Type B pancreatic cell (in vitro differentiated cells): ENCODE results near the gene CASTOR1. TPM values are rescaled to one million over a fixed set of nuclear protein-coding genes. Genes with fewer than 3 reads are reported as not detected.

Experiments
- DNase-seq: peaks from one replicate; pipeline ENCODE4 v3.0.0; 2021; ENCODE audit warnings: mixed read lengths; ENCODE audit not compliant: unreplicated experiment; ENCODE audit errors: extremely low spot score
- H3K27ac Mint-ChIP-seq: 2 replicates; pipeline ENCODE4 v1.8.0; 2021; ENCODE audit warnings: mild to moderate bottlenecking, mixed read lengths
- H3K27me3 Mint-ChIP-seq: 2 replicates; pipeline ENCODE4 v1.8.0; 2021; ENCODE audit warnings: mixed read lengths
- H3K36me3 Mint-ChIP-seq: 2 replicates; pipeline ENCODE4 v1.8.0; 2021; ENCODE audit warnings: mixed read lengths
- H3K4me1 Mint-ChIP-seq: one replicate; pipeline ENCODE4 v1.8.0; 2021; ENCODE audit warnings: mixed read lengths; ENCODE audit not compliant: unreplicated experiment
- H3K4me3 Mint-ChIP-seq: 2 replicates; pipeline ENCODE4 v1.8.0; 2021; ENCODE audit warnings: mild to moderate bottlenecking, mixed read lengths
- H3K9me3 Mint-ChIP-seq: 2 replicates; pipeline ENCODE4 v1.8.0; 2021; ENCODE audit warnings: mixed read lengths
- CTCF ChIP-seq: fragments of 200-600 bp; sonication (generic); conservative IDR thresholded peaks from 2 replicates; pipeline ENCODE4 v1.5.0; 2021; ENCODE audit warnings: antibody characterized with exemption, mild to moderate bottlenecking
- total RNA-seq: library from RNA; stranded (reverse); gene quantifications from 2 replicates; pipeline ENCODE4 v1.2.1, GENCODE V29; 2021; ENCODE audit warnings: low replicate concordance

CASTOR1 gene
- total RNA-seq, 1 donor from 2014 or later: 11.4 TPM

- no peak for TF ChIP-seq CTCF
- no peaks in the 10 kb centered on the region for H3K9me3 Mint-ChIP-seq
- H3K27ac Mint-ChIP-seq: no peak within 1 kb of the TSS
- H3K4me1 Mint-ChIP-seq: peaks cover 7% of the 10 kb centered on the region
- no peak within 1 kb of the TSS for H3K4me3 Mint-ChIP-seq
- DNase-seq: no peak
- peaks cover 5% of the 10 kb centered on the region for H3K27me3 Mint-ChIP-seq
- H3K36me3 Mint-ChIP-seq: no peaks in the 10 kb centered on the region
These were observed 22.6 kb downstream of the CASTOR1 start, which contains the start of gene OSM for GRCh38 chr22:30266445-30267381. OSM (minus strand) TSS chr22:30266851; CDS start chr22:30266799, 52 bp downstream.

GRCh38 chr22:30265823-30266444 is 23.4 kb downstream of the CASTOR1 start:
- Mint-ChIP-seq H3K4me1 (peaks cover 7% of the 10 kb centered on the region), H3K36me3 (no peaks in the 10 kb centered on the region), H3K27me3 (peaks cover 5% of the 10 kb centered on the region), H3K4me3 (no peak overlapping the region), H3K27ac (no peak overlapping the region), H3K9me3 (no peaks in the 10 kb centered on the region)
- no peak for TF ChIP-seq CTCF
- no peak for DNase-seq

GRCh38 chr22:30265131-30265720 is 24.1 kb downstream of the CASTOR1 start:
- Mint-ChIP-seq H3K4me1 (peaks cover 7% of the 10 kb centered on the region), H3K27ac (no peak overlapping the region)

GRCh38 chr22:30263883-30264282 is 25.4 kb downstream of the CASTOR1 start:
- no peak for DNase-seq
- Mint-ChIP-seq H3K36me3 (no peaks in the 10 kb centered on the region), H3K9me3 (no peaks in the 10 kb centered on the region), H3K4me1 (peaks cover 7% of the 10 kb centered on the region), H3K4me3 (no peak overlapping the region), H3K27ac (no peak overlapping the region), H3K27me3 (peaks cover 7% of the 10 kb centered on the region)
- no peak for TF ChIP-seq CTCF

More at GRCh38 chr22:30265131-30265720, 24.1 kb downstream of the CASTOR1 start:
- DNase-seq: no peak
- no peak for TF ChIP-seq CTCF
- Mint-ChIP-seq H3K36me3 (no peaks in the 10 kb centered on the region), H3K27me3 (peaks cover 5% of the 10 kb centered on the region), H3K9me3 (no peaks in the 10 kb centered on the region), H3K4me3 (no peak overlapping the region)

GRCh38 chr22:30262917-30263741 is 26.2 kb downstream of the CASTOR1 start:
- DNase-seq: peak; percentile 87
- no peak overlapping the region for H3K4me3 Mint-ChIP-seq
- TF ChIP-seq CTCF: peak; percentile 100
- no peaks in the 10 kb centered on the region for H3K36me3 Mint-ChIP-seq
- H3K27ac Mint-ChIP-seq: no peak overlapping the region
- no peaks in the 10 kb centered on the region for H3K9me3 Mint-ChIP-seq
- peaks cover 7% of the 10 kb centered on the region for H3K4me1 Mint-ChIP-seq
- H3K27me3 Mint-ChIP-seq: peaks cover 7% of the 10 kb centered on the region
